ENCODE results near the gene TCEA2.

- TF ChIP-seq CTCF (IDR thresholded peaks at IDR 0.05) (no peak), EZH2 (IDR thresholded peaks at IDR 0.05) (no peak), EZH2phosphoT487 (IDR thresholded peaks at IDR 0.05) (no peak)
These were observed 46.0 kb downstream of the TCEA2 start for GRCh38 chr20:64108731-64109681.

All from neural progenitor cell (in vitro differentiated cells).